ENCODE results near the gene SF3B2.
"Not testable (repeated sequence)": the region's sequence is repeated elsewhere in the genome, so short reads cannot be mapped to it uniquely, and the experiment has no call there.

Gene SF3B2

DNA sequence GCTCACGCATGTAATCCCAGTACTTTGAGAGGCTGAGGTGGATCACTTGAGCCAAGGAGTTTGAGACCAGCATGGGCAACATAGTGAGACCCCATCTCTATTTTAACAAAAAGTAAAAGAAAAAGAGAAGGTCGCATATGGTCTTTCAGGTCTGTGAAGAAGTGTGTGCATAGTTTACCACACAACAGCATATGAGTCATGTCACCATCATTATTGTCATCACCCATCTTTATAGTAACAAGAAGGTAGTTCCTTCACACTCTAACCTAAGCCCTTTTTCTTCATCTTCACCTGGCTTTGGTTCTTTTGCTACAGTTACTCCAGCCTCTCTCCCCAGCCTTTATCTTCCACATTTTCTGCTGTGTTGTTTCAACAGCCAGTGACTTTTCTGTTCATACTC, 57.1 kb downstream of the SF3B2 start:
- no peak for DNase-seq (ENCODE audit: low read depth in 2 of 2)

DNA sequence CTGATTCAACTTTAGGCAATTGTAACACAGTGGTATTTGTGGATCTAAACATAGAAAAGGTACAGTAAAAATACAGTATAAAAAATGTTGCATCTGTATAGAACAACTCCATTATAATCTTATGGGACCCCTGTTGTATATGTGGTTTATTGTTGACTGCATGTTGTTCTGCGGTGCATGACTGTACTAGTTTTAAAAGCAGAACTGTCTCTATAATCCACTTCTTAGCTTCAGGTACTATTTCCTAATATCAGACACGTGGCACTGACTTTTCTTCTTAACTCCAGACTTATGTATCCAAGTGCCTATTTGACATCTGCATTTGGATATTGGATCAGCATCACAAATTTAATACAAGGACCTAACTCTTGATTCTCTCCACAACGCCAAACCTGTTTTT, 59.0 kb downstream of the SF3B2 start:
- no peak for DNase-seq (ENCODE audit: low read depth in 2 of 2)

GRCh38 chr11:66112041-66112491, 59.9 kb downstream of the SF3B2 start:
- DNase-seq (ENCODE audit: low read depth in 2 of 2) = no peak

GRCh38 chr11:66112601-66113499, 60.7 kb downstream of the SF3B2 start:
- no peak for DNase-seq (ENCODE audit: low read depth in 2 of 2)

DNA sequence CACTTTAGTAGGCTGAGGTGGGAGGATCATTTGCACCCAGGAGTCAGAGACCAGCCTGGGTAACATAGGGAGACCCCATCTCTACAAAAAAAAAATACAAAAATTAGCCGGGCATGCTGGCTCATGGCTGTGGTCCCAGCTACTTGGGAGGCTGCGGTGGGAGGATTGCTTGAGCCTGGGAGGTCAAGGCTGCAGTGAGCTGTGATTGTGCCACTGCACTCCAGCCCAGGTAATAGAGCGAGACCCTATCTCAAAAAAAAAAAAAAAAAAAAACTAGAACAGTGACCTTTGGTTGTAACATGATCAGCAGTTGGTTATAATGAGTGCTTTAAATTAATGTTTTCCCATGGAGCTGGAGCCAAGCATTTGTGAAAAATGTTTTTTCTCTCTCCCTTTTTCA, 62.8 kb downstream of the SF3B2 start:
- not testable (repeated sequence) for DNase-seq (ENCODE audit: low read depth in 2 of 2)

DNA sequence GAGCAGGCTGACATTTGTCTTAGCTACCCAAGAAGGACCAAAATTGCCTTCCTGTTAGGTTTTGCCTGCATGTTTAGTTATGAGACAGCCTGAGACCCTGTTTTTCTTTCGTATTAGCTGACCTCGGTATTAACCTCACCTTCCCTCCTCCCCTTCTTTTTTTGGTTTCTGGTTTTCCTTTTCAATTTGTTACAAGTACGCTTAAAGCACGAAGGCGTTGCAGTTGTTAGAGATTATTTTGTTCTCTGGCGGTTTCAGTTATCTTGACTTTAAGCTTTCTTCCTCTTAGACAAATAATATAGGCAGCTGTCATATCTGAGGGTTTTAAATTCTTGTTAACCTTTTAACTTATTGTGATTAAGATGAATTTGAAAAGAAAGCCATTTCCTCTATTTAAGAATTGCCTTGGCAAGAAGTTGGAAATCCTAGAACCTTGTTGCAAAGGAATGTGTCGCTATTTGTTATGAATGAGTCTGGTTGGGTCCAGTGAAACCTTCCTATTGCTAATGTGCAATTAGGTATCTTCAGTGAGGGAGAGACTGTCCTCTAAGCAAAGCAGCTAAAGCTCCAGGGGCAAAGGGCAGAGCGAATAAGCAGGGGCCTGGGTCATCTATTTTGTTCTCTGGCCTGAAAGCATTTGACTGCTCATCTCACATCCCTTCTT, 63.6 kb downstream of the SF3B2 start:
- no peak for DNase-seq (ENCODE audit: low read depth in 2 of 2)

- no peak for DNase-seq (ENCODE audit: low read depth in 2 of 2)
Measured at GRCh38 chr11:66116576-66117361, 64.6 kb downstream of the SF3B2 start.

GRCh38 chr11:66118847-66119246, 66.7 kb downstream of the SF3B2 start:
- DNase-seq (ENCODE audit: low read depth in 2 of 2) = no peak
